Naive B cell (primary cell): ENCODE data around the gene ASPG. TPM values are rescaled to one million over a fixed set of nuclear protein-coding genes. Genes with fewer than 3 reads are reported as not detected.

ENCODE experiments used
- ATAC-seq, 2 donors: fragments of 150-1000 bp; cut with Tn5 transposase; 2 replicates each; pipeline ENCODE4 v1.10.0; 2021; ENCODE audit warnings: low read depth in 2 of 2, mild to moderate bottlenecking in 2 of 2, moderate library complexity in 2 of 2
- DNase-seq: peaks from one replicate; pipeline ENCODE4 v3.0.0; 2022
- H3K27ac Mint-ChIP-seq, 6 donors: one replicate each; pipeline ENCODE4 v1.8.0; 2020 to 2022; ENCODE audit warnings: mild to moderate bottlenecking in 6 of 6, mixed read lengths in 6 of 6, moderate library complexity in 5 of 6, inconsistent platforms in 2 of 6
- H3K27me3 Mint-ChIP-seq, 3 donors: one replicate each; pipeline ENCODE4 v1.8.0; 2021 to 2022; ENCODE audit warnings: mixed read lengths in 3 of 3, mild to moderate bottlenecking in 1 of 3
- H3K36me3 Mint-ChIP-seq, 2 donors: one replicate each; pipeline ENCODE4 v1.8.0; 2020 to 2022; ENCODE audit warnings: mixed read lengths in 2 of 2, inconsistent platforms in 1 of 2, mild to moderate bottlenecking in 1 of 2
- H3K4me1 Mint-ChIP-seq, 3 donors: one replicate each; pipeline ENCODE4 v1.8.0; 2020 to 2022; ENCODE audit warnings: mixed read lengths in 3 of 3, inconsistent platforms in 1 of 3, mild to moderate bottlenecking in 1 of 3, moderate library complexity in 1 of 3
- H3K4me3 Mint-ChIP-seq, 8 donors: one replicate each; pipeline ENCODE4 v1.8.0; 2020 to 2022; ENCODE audit warnings: mild to moderate bottlenecking in 8 of 8, mixed read lengths in 8 of 8, moderate library complexity in 8 of 8, inconsistent platforms in 2 of 8
- H3K9me3 Mint-ChIP-seq, 7 donors: one replicate each; pipeline ENCODE4 v1.8.0; 2020 to 2022; ENCODE audit warnings: mixed read lengths in 7 of 7, mild to moderate bottlenecking in 5 of 7, inconsistent platforms in 2 of 7, moderate library complexity in 1 of 7
- polyA plus RNA-seq, 6 donors: library from polyadenylated mRNA; unstranded; fragments of 300-500 nt; fragmentation: Illumina TruSeq; gene quantifications; one replicate each; pipeline ENCODE4 v1.2.3, GENCODE V29; 2021; ENCODE audit warnings: low read depth in 6 of 6

Gene ASPG
- polyA plus RNA-seq, 6 donors from 2014 or later, result not detected

- Mint-ChIP-seq H3K4me3 (no peak overlapping the region), H3K4me1 (peaks cover 0 to 4% (median under 1%) of the 10 kb centered on the region in 3 donors), H3K36me3 (no peaks in the 10 kb centered on the region), H3K27ac (no peak overlapping the region), H3K9me3 (no peaks in the 10 kb centered on the region), H3K27me3 (peaks cover 13 to 56% (median 29%) of the 10 kb centered on the region in 3 donors)
- ATAC-seq (no peak), DNase-seq (no peak)
These were observed 58.9 kb downstream of the ASPG start for GRCh38 chr14:104144453-104144790.

- DNase-seq, result no peak
- Mint-ChIP-seq H3K27me3 (peaks cover 10 to 50% (median 29%) of the 10 kb centered on the region in 3 donors), H3K9me3 (no peaks in the 10 kb centered on the region), H3K4me1 (peaks cover 0 to 4% (median under 1%) of the 10 kb centered on the region in 3 donors), H3K36me3 (no peaks in the 10 kb centered on the region), H3K27ac (peak overlapping the region in 1 of 6 donors; percentile 48), H3K4me3 (no peak overlapping the region)
- ATAC-seq, result no peak
These were observed 59.7 kb downstream of the ASPG start for GRCh38 chr14:104144911-104145825.

- DNase-seq (no peak), ATAC-seq (no peak)
- Mint-ChIP-seq H3K27ac (no peak overlapping the region), H3K4me1 (peaks cover 0 to 4% (median 3%) of the 10 kb centered on the region in 3 donors), H3K27me3 (peaks cover 9 to 46% (median 29%) of the 10 kb centered on the region in 3 donors), H3K36me3 (no peaks in the 10 kb centered on the region), H3K4me3 (peak overlapping the region in 1 of 8 donors; percentile 15), H3K9me3 (no peaks in the 10 kb centered on the region)
These were observed 60.5 kb downstream of the ASPG start for GRCh38 chr14:104145826-104146601.

DNA sequence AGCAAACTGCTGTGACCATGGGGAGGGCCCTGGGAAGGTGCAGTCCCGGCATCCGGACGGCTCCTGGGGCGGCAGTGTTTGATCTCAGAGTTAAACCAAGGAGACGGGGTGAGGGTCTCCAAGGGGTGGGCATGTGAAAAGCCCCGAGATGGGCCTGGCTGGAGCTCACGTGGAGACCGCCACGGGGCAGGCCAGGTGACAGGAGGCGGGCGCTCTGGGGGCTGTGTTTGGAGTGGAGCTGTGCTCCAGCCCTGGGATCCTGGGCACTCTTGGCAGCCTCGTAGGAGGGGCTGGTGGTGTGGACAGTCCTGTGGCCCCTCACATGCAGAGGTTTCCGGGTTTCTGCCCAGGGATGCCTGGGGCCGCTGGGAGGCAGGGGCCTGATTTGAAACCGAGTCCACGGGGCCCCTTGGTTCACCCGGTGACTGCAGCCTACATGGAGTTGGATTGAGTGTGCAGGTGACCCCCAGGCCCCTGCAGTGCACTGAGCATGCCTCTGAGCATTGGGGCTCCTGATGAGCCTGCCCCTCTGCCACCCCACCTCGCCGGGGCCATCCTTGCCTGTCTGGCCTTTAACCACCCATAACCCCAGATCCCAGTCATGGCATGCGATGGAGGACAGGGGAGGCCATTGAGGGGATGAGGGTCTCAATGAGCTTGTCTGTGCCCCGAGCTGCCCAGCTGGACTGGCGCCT is 61.3 kb downstream of the ASPG start:
- no peak for ATAC-seq
- Mint-ChIP-seq H3K36me3 (no peaks in the 10 kb centered on the region), H3K4me1 (peaks cover 0 to 4% (median 3%) of the 10 kb centered on the region in 3 donors), H3K9me3 (no peaks in the 10 kb centered on the region), H3K27me3 (peaks cover 9 to 43% (median 29%) of the 10 kb centered on the region in 3 donors), H3K4me3 (no peak overlapping the region), H3K27ac (no peak overlapping the region)
- DNase-seq, result no peak

GRCh38 chr14:104147346-104148125 is 62.0 kb downstream of the ASPG start:
- DNase-seq, result no peak
- H3K36me3 Mint-ChIP-seq, result no peaks in the 10 kb centered on the region
- peaks cover 0 to 4% (median 3%) of the 10 kb centered on the region in 3 donors for H3K4me1 Mint-ChIP-seq
- H3K4me3 Mint-ChIP-seq, result no peak overlapping the region
- no peak overlapping the region for H3K27ac Mint-ChIP-seq
- H3K27me3 Mint-ChIP-seq, result peaks cover 9 to 36% (median 22%) of the 10 kb centered on the region in 3 donors
- no peak for ATAC-seq
- no peaks in the 10 kb centered on the region for H3K9me3 Mint-ChIP-seq

DNA sequence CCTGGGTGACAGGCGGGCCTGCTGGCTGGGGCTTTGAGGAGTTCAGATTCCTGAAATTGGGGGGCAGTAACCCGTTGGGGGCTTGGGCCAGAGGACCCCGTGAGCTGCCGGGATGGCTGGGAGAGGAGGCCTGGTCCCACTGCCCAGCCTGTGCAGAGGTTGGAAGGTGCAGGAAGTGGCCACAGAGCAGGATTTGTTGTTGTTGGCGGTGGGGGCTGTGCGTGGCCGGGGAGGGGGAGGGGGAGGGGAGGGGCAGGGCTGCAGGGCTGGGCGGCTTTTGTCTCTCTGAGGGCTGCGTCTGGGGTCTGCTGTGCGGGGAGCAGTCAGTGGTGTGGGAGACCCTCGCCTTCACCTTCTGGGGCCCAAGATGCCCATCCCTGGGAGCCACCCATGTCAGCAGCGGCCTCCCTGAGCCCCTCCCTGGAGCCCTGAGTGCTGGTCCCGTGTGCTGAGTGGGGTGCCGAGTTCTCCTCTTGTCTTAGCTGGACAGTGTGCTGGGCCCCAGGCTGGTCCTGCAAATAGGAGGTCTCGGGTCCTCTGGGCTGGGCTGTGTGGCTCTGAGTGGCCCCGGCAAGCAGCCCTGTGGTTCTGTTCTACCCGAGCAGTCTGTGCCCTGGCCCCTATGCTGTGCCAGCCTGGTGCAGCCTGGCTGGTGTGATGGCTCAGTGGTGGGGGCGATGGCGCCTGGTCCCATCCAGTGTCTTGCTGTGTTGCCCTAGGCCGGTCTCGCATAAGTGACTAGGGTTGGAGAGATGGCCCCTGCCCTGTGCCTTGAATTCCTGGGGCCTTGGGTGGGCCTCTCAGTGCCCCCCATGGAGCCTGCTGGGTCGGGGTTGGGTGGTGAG is 63.2 kb downstream of the ASPG start:
- H3K4me1 Mint-ChIP-seq, result peaks cover 0 to 4% (median 3%) of the 10 kb centered on the region in 3 donors
- no peaks in the 10 kb centered on the region for H3K36me3 Mint-ChIP-seq
- no peaks in the 10 kb centered on the region for H3K9me3 Mint-ChIP-seq
- ATAC-seq (no peak), DNase-seq (no peak)
- peaks cover 9 to 32% (median 17%) of the 10 kb centered on the region in 3 donors for H3K27me3 Mint-ChIP-seq
- no peak overlapping the region for H3K4me3 Mint-ChIP-seq
- peak overlapping the region in 1 of 6 donors; percentile 69 for H3K27ac Mint-ChIP-seq

DNA sequence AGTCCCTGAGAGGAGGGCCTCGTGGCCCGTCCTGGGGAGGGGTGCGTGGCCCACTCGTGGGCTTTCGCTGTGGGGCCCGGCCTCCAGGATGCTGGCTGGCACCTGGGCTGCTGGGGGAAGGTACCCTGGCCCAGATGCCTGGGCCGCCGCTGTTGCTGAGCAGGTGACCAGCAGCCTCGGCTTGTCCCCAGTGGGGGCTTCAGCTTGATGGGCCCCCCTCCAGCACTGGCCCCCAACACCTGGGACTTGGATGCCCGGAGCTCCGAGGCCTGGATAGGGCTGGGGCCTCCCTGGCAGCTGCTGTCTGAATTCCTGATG is 63.7 kb downstream of the ASPG start:
- no peak overlapping the region for H3K27ac Mint-ChIP-seq
- no peak for ATAC-seq
- H3K4me1 Mint-ChIP-seq, result peaks cover 0 to 4% (median 3%) of the 10 kb centered on the region in 3 donors
- no peaks in the 10 kb centered on the region for H3K9me3 Mint-ChIP-seq
- no peak for DNase-seq
- H3K36me3 Mint-ChIP-seq, result no peaks in the 10 kb centered on the region
- H3K4me3 Mint-ChIP-seq, result no peak overlapping the region
- peaks cover 9 to 29% (median 17%) of the 10 kb centered on the region in 3 donors for H3K27me3 Mint-ChIP-seq

DNA sequence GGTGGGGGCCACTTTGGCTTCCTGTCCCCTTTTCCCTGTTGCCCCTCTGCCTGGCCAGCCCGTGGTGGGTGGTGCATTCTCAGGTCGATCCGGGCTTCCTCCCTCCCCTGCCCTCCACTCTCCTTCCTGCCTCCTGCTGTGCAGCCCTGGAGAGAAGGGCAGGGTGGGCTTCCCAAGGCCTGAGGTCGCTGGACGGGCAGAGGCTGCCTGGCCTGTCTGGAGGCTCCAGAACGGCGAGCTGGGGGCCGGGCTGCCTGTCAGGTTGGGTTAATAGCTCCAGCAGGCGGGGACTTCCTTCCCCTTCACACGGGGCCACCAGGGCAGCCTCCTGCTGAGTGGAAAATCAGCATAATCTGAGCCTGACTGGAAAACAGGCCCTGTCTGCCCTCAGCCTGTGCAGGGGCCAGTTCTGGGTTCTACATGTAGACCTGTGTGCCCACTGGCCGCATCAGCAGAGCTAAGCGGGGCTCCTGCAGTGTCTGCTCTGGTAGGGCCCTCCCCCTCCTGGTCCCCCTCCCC is 64.2 kb downstream of the ASPG start:
- no peak for DNase-seq

DNA sequence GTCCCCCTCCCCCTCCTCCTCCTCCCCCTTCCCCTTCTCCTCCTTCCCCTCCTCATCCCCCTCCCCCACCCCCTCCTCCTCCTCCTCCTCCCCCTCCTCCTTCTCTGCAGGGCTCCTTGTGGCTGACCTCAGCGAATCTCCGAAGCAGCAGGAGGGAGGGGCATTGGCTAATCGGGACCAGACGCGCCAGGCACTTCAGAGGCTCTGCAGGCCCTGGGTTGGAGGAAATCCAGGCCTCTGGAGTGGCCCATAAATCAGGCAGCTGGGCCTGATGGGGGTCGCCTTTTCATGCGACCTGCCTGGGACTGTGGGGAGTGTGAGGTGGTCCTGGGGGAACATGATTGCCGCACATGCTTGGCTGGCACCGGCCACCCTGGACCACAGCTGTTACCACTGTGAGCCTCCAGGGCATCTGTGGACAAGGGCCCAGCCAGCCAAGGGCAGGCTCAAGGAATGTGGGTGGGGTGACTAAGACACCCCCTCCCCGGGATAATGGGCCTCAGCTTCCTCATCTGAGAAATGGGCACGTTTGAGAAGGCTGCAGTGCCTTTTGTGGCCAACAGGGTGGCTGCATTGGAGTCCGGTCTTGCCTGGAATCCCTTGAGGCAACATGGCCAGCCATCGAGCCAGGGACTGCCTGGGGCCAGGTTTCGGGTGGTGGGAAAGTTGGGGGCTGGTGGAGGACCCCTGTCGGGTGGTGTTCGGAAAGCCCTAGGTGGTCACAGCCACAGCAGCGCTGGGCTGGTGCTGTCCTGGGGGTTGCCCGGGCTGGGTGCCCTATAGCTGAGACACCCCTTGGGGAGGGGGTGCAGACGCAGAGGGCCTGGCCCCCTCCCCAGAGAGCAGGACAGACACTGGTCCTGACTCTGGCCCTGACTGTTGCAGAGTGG is 64.9 kb downstream of the ASPG start:
- Mint-ChIP-seq H3K9me3 (no peaks in the 10 kb centered on the region), H3K27ac (no peak overlapping the region), H3K4me3 (peak overlapping the region in 1 of 8 donors; percentile 65), H3K4me1 (peaks cover 0 to 4% (median 3%) of the 10 kb centered on the region in 3 donors), H3K27me3 (peaks cover 0 to 20% (median 10%) of the 10 kb centered on the region in 3 donors), H3K36me3 (no peaks in the 10 kb centered on the region)
- ATAC-seq (no peak), DNase-seq (no peak)

More for the DNA sequence above, 64.2 kb downstream of the ASPG start:
- Mint-ChIP-seq H3K4me1 (peaks cover 0 to 4% (median 3%) of the 10 kb centered on the region in 3 donors), H3K9me3 (no peaks in the 10 kb centered on the region), H3K27ac (no peak overlapping the region), H3K27me3 (peaks cover 5 to 25% (median 16%) of the 10 kb centered on the region in 3 donors), H3K36me3 (no peaks in the 10 kb centered on the region), H3K4me3 (no peak overlapping the region)
- ATAC-seq, result no peak

- no peaks in the 10 kb centered on the region for H3K9me3 Mint-ChIP-seq
- peaks cover 0 to 15% (median 4%) of the 10 kb centered on the region in 3 donors for H3K27me3 Mint-ChIP-seq
- H3K27ac Mint-ChIP-seq, result no peak overlapping the region
- H3K4me1 Mint-ChIP-seq, result peaks cover 0 to 3% (median under 1%) of the 10 kb centered on the region in 3 donors
- no peak overlapping the region for H3K4me3 Mint-ChIP-seq
- ATAC-seq (no peak), DNase-seq (no peak)
- H3K36me3 Mint-ChIP-seq, result no peaks in the 10 kb centered on the region
These were observed 65.5 kb downstream of the ASPG start for GRCh38 chr14:104151026-104151381.

DNA sequence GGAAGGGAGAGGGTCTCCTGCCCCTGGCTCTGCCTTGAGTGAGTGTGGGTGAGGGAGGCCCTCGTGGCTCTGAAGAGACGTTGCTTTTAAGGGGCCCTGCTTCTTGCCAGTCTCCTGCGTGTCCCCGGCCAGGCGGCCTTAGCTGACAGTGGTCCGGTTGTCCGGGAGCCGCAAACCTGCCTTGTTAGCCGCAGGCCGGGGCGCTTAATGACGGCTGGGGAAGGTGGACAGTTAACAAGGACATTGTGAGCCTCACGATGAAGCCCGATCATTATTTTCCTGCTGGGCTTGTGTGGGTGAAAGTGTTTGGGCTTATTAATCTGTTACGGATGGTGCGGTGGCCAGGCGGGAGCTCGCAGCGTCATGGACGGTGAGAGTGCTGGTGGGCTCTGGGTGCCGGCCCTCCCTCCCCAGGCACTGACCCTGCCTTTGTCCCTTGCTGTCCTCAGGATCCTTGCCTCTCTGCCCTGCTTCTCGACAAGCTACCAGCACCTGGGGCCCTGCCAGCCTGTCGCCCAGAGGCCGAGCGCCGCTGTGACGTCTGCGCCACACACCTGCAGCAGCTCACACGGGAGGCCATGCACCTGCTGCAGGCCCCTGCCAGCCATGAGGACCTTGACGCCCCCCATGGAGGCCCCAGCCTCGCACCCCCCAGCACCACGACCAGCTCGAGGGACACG is 66.2 kb downstream of the ASPG start:
- Mint-ChIP-seq H3K4me3 (no peak overlapping the region), H3K36me3 (no peaks in the 10 kb centered on the region), H3K4me1 (peaks cover 0 to 3% (median 0%) of the 10 kb centered on the region in 3 donors), H3K9me3 (no peaks in the 10 kb centered on the region), H3K27me3 (peaks cover 0 to 10% (median 0%) of the 10 kb centered on the region in 3 donors), H3K27ac (no peak overlapping the region)
- ATAC-seq, result no peak
- no peak for DNase-seq
